Esophagus squamous epithelium (tissue), 4 donors: Measurements from ENCODE around the gene ADAMTS2.

ENCODE experiments used
- CTCF ChIP-seq, 6 experiments: fragments of 450-650 bp in 4 of 6; fragments of 200-600 bp in 2 of 6; sonication (generic) in 2 of 6; IDR thresholded peaks; one replicate each; pipeline ENCODE4 v1.5.1; 2016 to 2019; ENCODE audit warnings: antibody characterized with exemption in 6 of 6, mild to moderate bottlenecking in 4 of 6, moderate library complexity in 4 of 6
- POLR2A ChIP-seq, 4 donors: fragments of 450-650 bp; IDR thresholded peaks; one replicate each; pipeline ENCODE4 v1.6.1; 2017; ENCODE audit warnings: antibody characterized with exemption in 4 of 4, mild to moderate bottlenecking in 4 of 4, moderate library complexity in 3 of 4

GRCh38 chr5:179118338-179118737 is 226.9 kb downstream of the ADAMTS2 start:
- no peak for TF ChIP-seq CTCF (IDR thresholded peaks at IDR 0.05)
- no peak for TF ChIP-seq POLR2A (IDR thresholded peaks at IDR 0.05)
